CD4-positive, alpha-beta T cell treated with Interleukin-15 for 1 hour (primary cell): Measurements from ENCODE around the gene THYN1.
"Not testable (repeated sequence)": the region's sequence is repeated elsewhere in the genome, so short reads cannot be mapped to it uniquely, and the experiment has no call there.

ENCODE experiments used
- DNase-seq: peaks from one replicate; pipeline ENCODE4 v3.0.0-alpha.2; 2020

The THYN1 gene

GRCh38 chr11:134253188-134253993, at the start of gene THYN1, which contains the start of gene ACAD8:
Gene THYN1, minus strand, starts transcription at chr11:134253352. Its CDS starts 470 bp downstream, at chr11:134252882.
Gene ACAD8, plus strand, starts transcription at chr11:134253568. Its CDS starts 33 bp downstream, at chr11:134253601.
- DNase-seq, result peak; percentile 96

GRCh38 chr11:134294664-134295063, 41.5 kb upstream of the THYN1 start:
- no peak for DNase-seq

DNA sequence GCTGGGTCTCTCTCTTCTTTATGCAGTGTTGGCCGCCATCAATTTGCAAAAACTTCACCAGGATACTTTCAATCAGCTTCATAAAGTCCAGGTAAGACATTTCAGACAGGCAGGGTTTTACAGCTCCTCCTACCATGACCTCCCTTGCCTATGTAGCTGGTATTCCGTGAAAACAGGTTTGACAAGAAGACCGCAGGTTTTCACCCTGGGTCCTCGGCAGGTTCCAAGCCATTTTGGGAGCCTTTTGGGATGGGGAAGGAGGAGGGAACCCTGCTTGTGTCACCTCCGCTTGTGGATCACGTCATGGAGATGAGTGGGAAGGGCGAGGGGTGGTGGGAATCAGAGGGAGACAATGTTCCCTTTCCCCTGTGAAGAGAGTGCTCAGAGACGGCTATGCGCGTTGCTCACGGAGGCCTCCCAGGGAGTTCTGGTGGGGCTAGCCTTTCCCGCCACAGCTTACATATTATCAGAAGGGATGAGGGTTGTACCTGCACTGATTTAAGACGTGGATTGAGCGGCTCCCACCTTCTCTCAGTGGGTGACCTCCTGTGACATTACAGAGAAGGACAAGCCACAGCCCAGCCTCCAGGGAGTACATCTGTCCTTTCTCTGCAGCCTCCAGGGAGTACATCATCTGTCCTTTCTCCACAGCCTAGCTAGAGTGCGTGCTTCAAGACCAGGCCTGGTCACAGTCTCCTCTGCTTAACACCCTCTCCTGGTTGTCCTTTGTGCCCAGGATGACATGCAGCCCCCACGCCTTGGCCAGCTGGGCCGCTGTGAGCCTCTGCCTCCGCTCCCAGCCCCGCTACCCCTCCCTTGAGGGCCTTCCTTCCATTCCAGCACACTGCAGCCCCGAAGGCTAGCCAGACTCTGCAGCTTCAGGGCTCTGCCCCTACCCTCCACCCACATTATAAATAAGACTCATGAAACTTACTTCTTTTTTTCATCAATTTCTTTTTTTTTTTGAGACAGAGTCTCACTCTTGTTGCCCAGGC, 40.3 kb upstream of the THYN1 start:
- DNase-seq, result no peak

DNA sequence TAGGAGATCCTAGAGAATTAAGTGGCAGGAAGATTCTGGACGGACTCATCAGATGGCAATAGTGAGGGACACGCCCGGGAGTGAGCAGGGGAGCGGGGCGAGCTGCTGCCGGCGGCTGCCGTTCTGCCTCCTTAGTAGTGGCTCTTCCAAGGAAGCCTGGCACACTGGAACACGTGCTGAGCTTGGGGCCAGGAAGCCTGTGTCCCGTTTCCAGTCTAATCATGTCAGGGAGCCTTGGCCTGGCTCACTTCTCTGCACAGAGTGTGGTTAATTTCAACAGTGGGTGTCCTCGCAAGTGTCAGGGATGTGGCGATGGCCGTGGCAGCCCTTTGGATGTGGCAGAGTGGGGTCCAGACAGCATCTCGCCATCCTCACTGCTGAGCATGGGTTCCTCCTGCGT, 39.5 kb upstream of the THYN1 start:
- no peak for DNase-seq

GRCh38 chr11:134291196-134291595, 38.0 kb upstream of the THYN1 start:
- no peak for DNase-seq

- no peak for DNase-seq
These were observed 37.5 kb upstream of the THYN1 start for GRCh38 chr11:134290646-134291045.

- no peak for DNase-seq
These were observed 36.6 kb upstream of the THYN1 start for GRCh38 chr11:134289789-134290188.

- DNase-seq, result no peak
These were observed 36.0 kb upstream of the THYN1 start for GRCh38 chr11:134289167-134289566.

- DNase-seq, result no peak
These were observed 35.3 kb upstream of the THYN1 start for GRCh38 chr11:134288486-134288885.

DNA sequence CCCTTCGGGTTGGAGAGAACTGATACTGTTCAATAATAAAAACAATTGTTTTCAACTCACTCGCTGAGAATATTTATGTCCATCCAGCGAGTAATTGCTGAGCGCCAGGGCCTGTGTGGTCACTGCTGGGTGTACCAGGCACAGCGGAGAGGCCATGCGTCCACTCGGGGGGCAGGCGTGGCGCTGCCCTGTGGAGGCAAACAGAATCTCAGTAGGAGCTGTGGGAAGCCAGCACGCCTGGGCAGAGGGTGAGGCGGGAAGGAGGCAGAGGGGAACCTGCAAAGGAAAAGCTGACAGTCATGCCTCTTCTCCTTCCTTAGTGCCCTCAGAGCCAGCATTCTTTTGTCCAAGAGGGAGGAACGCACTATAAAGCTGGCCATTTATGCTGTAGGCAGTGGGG, 34.4 kb upstream of the THYN1 start:
- DNase-seq, result no peak

- not testable (repeated sequence) for DNase-seq
These were observed 31.2 kb upstream of the THYN1 start for GRCh38 chr11:134284349-134284748.

DNA sequence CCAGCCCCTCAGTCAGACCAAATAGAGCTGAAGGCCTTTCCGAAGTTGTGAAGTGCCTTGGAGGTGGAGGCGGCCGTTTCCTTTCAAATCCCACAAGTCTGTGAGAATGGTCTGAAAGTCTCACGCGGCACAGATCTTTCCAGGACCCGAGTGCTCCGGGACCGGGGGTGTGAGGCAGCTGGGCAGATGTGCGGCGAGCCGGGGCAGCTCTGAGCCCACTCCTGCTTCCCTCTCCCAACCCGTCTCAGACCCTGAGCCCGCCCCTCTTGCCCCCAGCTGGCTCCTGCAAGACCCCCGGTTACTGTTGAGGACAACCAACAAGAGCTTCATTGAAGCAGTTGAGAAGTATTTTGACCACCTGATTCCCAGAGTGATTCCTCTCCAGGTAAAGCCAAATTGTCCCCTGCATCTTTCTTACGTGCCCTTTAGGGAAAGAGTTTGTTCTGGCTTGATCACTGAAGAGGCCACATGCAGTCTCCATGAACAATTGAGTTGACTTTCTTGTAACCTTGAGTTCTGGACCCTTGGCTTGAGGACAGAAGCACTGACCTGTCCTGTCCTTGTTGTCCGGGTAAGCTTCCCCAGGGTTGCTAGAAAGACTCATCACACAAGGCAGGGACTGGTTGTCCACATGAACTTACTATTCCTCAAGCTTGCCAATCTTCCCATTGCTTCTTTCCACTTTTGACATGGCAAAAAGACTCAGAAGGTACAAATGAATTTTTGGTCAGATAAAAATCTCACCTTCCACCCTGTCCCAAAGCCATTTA, 30.5 kb upstream of the THYN1 start:
- DNase-seq, result no peak

DNA sequence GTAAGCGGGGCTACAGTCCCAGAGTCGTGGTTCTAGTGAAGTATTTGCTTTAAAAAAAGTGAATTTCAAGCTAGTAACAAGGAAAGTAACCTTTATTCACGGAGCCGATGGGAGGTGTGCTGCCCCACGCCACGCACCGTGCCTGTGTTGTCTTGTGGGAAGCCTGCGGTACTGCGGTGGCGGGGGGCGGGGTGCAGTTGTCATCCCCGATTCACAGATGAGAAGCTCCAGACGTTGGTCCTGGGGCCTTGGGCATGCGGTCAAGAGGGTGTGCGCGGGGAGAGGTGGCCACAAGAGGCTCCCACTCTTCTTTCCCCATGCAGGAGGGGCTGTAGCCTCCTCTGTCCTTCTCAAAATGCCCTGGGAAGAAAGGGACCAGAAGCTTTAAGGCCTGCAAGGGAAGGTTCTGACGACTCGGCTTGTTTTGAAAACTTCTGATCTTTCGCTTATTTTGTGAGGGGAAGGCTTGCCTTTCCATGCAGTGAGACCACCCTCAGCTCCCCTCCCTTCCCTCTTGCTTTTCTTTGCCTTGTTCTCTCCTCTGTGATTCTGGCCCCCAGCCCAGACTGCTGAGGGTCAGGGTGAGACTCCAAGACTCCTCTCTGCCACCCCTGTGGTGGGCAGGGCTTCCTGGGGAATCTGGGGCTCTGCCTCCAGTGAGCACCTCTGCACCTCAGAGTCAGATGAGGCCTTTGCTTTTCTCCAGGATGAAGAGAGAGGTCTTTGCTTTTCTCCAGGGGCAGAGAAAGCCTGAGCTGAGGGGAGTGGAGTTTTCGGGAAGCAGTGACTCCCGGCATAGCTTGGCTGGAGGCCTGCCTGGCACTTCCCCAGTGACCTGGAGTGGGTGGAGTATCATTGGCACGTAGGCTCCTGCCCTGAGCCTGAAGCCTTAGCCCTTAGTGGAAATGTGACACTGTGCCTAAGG, 29.2 kb upstream of the THYN1 start:
- no peak for DNase-seq

DNA sequence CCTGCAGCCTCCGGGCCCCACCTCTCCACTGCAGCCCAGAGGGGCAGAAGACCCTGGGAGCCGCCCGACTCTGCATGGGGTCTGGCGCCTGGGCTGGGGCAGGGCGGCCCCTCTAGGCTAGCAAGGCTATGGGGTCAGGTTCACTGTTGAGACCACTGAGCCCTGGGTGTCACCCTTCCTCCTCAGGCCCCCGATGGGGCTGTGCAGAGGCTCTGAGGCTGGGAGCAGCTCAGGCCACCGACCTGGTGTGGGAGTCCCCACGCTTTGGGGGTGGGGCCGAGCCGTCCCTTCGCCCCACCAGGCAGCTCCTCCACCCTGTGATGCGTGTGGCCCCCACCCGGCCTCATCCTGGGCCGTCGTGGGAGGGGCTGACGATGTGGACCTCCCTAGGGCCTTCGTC, 28.5 kb upstream of the THYN1 start:
- DNase-seq, result not testable (repeated sequence)

DNA sequence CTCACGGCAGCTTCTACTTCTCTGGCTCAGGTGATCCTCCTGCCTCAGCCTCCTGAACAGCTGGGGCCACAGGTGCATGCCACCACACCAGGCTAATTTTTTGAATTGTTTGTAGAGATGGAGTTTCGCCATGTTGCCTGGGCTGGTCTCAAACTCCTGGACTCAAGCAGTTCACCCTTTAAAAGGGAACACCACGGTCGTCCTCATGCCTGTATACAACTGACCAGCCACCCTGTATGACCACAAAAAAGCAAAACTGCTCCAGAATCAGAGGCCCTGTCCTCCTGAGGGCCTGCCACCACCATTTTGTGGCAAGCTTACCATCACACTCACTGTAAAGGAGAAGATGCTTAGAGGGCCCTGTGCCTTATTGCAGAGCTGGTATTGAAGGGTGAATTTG, 25.2 kb upstream of the THYN1 start:
- no peak for DNase-seq

GRCh38 chr11:134277183-134278001, 24.2 kb upstream of the THYN1 start:
- DNase-seq, result no peak

DNA sequence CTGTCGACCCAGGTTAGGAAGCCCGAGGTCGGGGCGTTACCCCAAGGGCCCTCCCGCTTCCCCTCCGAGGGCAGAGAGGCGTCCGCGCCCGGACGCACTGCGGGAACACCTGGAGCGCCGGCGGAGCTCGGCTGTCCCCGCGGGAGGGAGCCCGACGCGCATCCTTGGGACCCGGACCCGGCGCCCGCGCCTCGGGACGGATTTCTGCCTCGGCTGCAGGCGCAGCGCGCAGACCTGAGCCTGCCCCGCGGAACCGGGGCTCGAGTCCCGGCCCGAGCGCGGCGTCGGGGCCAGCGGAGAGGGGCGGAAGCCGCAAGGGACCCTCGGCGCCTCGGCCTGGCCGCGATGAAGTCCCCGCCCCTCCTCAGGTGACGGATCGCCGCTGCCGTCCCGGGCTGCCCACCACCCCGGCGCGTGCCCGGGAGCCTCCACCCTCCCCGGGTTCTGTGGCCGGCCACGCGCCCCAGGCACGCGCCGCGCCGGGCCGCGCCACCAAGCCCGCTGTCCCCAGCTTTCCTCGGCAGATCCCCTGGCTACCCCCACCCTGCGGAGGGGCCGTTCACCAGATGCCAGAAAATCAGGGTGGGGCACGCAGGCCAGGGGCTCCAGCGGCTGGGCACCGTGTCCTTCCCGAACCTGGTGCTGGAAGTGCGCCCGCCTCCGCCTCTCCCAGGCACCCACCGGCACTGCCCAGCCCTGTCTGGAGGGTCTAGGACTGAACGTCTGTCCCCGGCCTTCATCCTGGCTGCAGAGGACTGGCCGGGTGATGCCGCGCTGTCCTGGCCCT, 23.4 kb upstream of the THYN1 start:
- DNase-seq, result no peak

- DNase-seq, result peak; percentile 71
These were observed 22.6 kb upstream of the THYN1 start, which contains the start of gene GLB1L3 for GRCh38 chr11:134275534-134276395. Gene GLB1L3, plus strand, starts transcription at chr11:134276379. Its CDS starts 362 bp downstream, at chr11:134276741.

DNA sequence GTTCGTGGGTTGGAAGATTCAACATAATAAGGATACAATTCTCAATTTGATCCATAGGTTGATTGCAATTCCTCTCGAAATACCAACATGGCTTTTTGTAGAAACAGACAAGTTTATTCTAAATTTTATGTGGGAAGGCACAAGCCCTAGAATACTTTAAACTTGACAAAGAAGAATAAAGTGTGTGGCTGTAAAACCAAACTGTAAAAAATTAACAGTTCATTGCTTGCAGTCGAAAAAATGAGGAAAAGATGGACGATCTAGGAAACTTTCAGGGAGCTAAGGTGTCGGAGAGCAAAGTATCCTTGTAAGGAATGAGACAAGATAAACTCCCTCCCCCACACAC, 22.0 kb upstream of the THYN1 start:
- no peak for DNase-seq
